Fibroblast of peridontal ligament (primary cell): ENCODE data around the gene EFNA5.
"Not testable (repeated sequence)": the region's sequence is repeated elsewhere in the genome, so short reads cannot be mapped to it uniquely, and the experiment has no call there.

Source experiments
- DNase-seq: peaks from one replicate; pipeline ENCODE4 v3.0.0-alpha.2; 2010; ENCODE audit errors: extremely low read depth

Gene EFNA5

DNA sequence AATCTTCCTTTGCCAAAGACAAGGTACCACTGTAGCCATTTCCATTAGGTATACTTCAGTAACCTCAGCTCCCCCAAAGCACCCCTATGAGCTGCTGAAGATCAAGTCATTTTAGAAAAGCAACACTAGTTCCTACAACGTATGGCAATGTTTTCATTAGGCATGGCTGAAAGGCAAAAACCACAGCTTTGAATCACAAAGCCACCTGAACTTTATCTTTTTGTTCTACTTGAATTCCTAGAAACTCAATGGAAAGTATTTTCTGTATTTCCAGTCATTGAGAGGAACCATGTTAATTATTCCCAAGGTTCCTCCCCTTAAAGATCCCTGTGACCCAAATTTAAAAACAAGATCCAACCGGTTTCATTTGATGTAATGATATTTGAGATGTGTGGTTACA, 152.1 kb downstream of the EFNA5 start:
- DNase-seq: no peak

DNA sequence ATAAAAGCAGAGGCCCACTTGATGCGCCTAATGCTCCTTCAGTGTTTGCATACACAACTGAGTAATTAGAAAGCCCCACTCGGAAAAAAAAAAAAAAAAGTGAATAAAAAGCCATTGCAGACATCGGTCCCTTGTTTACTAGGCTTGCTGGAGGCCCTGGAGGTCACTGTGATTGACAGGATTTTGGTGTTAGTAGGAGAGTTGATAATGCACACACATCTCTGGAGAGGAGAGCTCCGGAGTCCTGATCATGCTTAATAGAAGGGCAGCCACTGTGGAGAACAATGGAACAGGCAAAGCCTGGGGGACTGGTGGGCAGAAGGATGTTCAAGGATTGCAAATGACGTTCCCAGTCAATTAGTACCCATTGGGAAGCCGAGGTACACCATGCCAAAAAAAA, 152.5 kb downstream of the EFNA5 start:
- DNase-seq: no peak

DNA sequence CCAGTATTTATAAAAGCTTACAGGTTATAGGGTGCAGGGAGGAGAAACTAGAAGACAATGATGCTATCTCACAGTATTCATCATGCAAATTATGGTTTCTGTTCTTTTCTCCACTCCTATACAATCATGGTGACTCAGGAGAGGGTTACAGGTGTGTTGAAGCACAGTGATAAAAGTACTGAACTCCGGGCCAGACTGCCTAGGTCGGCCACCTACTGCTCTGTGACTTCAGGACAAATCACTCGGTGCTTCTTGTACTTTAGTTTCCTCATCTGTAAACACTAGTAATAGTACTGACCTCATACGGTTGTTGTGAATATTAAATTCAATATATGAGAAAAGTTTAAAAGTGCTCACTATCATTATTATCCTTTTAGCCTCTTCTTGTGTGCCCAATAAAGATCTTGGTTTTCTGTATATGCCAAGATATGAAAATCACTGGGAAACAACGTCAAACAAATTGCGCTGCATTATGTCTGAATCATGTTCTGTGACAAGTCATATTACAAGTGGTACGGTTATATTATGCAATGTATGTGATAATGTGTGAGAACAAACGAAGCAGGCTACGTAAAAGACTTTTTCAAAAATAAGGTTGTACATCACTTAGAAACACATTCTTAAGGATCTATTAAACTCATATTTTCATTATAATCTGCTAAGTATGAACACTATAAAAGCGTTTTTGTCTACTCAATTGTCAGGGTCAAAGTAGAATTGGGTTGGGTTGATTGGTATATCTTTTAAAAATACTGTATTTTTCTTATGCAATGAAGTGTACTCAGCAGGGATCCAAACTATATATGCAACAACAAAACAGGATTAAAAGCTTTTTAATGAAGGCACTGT, 153.3 kb downstream of the EFNA5 start:
- DNase-seq: no peak

DNA sequence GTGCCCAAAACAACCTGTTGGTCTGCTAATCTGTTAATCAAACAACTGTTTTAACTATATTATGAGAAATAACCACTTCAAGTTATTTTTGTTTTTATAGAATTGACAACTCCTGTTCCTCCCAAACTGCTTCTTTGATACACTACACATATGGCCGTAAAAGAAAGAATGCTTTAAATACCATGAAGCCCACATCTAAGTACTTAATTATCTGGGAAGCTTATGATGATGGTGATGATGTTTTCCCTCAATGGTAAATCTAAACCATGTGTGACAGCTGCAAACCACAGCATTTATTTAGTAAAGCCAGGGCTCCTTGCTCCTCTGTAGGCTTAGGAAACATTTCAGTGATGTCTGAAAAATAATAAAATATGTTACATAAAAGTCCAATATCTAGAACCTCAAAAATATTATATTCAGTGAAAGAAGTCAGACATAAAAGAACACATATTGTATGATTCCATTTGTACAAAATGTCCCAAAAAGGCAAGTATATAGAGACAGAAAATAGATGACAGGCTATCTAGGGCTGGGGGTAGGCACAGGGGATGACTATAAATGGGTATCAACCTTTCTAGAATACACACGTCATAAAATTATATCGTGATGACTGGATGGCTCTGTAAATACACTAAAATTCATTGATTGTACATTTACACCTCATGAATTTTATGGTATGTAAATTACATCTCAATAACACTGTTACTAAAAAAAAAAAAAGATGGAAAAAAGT, 154.1 kb downstream of the EFNA5 start:
- peak; percentile 91 for DNase-seq

DNA sequence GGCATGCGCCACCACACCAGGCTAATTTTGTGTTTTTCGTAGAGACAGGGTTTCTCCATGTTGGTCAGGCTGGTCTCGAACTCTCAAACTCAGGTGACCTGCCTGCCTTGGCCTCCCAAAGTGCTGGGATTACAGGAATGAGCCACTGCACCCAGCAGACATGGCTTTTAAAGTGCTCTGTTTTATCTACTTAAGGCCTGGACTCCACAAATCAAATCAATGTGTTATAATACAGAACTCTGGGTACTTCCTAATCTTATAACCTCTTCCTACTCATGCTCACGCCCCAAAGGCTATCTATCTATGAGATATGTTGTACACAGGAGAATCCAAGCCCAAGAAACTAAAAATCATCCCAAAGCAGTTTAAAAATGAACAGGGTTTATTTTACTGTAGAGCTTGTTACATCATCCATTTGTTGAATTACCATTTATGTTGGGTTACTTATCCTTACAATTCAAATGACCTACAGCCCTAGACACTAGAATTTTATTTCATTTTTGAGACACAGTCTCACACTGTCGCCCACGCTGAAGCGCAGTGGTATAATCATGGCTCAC, 155.1 kb downstream of the EFNA5 start:
- DNase-seq: no peak

DNA sequence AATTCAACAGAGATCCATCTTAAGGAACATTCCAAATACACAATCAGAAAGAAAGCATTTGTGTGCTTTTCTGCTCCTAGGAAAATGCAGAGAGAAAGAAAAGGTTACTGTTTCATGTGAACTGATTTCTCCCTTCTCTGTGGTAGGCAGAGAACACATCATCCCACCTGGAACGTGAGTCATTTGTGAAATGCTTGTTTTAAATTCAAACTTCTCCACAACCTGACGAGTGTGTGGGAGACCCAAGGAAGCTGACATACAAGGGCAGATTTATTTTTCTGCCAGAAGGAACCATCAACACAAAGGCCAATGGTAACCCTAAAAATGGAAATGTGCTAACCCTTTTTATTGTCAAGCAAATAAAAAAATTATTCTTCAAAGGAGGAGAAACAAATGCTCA, 156.4 kb downstream of the EFNA5 start:
- DNase-seq: no peak

DNA sequence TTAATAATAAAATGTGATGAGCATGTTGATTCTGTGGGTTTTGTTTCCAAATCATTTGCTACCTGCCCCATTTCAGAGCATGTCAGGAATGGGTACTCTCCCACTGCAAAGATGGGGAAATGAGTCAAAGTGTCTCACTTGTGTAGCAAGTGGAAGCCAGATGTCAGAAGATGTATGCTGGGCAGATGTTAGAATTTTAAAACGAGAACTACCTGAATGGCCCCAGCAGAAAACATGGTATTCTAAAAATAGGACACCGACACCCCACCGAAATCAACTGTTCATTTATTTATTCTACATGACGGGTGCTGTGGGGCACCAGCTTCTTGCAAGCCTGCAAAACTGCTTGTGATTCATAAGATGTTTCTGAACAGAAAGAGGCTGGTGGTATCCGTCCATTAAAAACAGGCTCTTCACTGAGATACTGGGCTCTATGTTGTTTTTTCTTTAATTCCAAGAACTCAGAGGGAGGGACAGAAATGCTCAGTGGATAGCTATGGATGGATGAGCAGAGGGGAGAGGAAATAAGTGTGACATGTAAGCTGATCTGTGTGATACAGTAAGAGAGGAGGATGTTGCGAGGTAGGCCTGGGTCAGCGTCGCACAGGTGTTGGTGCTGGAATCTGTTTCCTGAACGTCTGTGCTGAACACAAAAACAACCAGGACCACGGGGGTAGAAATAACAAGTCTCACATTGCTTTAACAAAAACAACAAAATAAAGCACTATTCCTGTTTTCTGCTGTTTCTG, 157.2 kb downstream of the EFNA5 start:
- no peak for DNase-seq

DNA sequence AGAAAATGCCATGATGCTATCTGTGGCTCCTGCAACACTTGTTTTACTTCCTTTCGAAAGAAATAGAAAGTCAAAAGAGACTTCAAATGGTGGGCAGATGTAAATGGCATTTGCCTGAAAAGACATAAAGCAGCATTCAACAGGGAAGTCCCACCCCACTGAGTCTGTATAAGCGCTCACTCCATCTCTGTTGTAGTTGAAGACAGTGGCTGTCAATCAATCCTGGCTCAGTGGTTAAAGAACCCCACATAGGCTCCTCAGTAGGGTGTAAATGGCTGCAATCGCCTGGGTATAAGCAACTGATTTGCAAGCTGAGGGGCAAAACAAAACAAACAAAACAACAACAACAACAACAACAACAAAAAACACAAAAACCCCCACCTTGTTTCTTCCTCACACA, 158.7 kb downstream of the EFNA5 start:
- no peak for DNase-seq

DNA sequence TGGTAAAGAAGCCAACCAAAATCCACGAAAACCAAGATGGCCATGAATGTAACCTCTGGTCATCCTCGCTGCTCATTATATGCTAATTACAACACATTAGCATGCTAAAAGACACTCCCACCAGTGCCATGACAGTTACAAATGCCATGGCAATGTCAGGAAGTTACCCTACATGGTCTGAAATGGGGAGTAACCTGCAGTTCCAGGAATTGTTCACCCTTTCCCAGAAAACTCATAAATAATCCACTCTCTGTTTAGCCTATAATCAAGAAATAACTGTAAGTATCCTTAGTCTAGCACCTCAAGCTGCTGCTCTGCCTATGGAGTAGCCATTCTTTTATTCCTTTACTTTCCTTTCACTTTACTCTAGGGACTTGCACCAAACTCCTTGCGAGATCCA, 160.6 kb downstream of the EFNA5 start:
- no peak for DNase-seq

DNA sequence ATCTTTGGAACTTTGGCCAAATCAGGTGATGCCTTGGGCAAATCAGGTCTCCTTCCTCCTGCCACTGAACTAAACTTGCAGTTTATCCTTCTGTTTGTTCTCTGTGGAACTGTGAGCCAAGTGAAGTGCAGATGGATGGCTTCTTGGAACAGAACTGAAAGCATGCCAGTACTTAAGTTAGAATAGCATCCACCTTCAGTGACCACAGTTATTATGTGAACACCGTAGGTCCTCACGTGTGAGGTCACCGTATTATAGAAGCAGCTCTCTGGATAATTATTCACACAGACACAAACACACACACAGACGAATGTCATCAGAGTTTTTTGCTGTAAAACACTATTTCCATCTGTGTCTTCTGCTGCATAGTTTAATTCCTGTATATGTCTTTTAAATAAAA, 162.6 kb downstream of the EFNA5 start:
- no peak for DNase-seq

DNA sequence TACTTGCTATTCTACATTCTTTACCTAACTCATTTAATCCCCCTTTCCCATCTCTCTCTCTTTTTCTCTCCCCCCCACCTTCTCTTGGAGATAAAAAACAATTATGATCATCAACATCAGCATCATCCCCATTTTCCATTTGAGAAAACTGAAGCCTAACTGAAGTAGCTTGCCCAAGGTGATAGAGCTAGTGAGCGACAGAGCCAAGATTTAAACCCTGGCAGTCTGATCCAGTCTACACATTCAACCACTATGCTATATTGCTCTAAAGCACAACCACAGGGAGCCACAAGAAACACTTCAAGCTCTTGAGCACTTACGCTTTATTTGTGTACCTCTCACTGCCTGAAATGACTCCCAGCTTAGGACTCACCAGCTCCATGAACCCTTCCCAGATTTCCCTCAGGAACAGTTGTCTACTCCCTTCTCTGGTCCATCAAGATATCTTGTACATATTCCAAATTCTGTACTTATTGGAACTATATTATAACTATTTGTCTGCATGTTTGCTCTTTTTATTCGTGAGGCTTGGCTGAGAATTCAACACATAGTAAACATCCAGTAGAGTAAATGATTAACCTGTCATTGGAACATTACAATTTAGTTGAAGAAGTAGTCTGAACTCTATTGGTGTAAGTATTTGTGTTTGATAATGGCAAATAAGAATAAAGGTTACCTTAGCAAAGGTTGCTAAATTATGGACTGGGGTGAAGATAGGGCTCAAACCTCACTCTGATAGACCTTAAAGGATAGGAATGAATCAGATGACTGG, 164.8 kb downstream of the EFNA5 start:
- no peak for DNase-seq

DNA sequence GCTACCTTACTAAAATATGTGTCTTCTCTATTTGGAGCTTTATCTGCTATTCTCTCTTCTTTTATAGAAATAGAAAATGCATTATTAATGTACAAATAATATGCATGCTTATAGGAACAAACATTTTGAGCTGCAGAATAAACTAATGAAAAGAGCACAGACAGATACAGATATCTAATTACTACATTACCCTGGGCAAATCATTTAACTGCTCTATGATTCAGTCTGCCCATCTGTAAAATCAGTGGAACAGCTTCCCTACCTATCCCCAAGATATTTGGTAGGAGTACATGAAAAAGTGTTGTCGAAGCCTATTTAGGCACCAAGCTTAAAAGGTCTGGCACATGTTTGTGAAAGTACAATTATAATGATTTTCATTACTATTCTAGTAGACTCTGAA, 166.3 kb downstream of the EFNA5 start:
- DNase-seq: no peak

DNA sequence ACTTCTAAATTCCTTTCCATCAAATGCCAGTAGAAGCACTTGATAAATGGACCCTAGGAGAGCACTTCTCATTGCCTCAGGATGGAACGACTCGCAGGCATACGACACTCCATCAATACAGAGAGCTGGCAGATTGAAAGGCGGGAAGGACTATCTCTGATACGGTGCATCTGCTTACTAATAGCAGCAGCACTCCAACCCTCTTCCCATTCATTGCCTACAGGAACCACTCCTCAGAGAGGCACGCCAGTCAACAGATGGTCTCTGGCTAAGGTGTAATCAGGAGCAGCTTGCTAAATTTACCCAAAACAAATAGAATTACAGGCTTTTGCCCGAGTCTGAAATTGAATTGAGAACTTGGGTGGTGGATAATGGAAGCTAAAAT, 168.1 kb downstream of the EFNA5 start:
- no peak for DNase-seq

DNA sequence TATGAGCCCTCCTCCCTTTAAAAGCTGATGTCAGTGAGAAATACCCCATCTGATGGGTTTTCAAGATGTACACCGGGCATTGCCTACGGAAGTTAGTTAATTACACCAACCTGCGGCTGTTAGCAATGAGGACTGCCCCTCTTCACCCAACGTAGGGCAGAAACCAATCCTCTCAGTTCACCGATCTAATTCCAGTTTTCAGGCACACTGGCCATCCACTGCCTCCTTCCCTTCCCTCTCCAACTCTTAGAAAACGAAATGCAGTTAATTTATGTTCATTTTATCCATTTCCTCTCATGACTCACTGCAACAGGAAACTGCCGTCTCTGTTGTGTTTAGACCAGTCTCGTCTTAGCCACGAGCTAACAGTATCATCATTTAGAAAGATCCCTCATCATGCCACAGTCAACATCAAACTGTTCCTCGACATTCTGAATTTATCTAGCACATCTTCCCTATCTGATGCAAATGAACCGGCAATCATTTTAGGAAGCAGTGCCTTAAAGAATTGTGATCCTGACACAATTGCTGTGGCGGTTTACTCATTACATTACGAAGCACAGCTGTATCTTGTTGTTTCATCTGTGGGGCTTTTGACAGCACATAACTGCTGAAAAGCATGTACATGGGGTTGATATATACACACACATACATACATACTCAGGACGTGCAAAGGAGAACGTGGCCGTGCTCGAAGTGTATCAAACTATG, 168.6 kb downstream of the EFNA5 start:
- DNase-seq: no peak

DNA sequence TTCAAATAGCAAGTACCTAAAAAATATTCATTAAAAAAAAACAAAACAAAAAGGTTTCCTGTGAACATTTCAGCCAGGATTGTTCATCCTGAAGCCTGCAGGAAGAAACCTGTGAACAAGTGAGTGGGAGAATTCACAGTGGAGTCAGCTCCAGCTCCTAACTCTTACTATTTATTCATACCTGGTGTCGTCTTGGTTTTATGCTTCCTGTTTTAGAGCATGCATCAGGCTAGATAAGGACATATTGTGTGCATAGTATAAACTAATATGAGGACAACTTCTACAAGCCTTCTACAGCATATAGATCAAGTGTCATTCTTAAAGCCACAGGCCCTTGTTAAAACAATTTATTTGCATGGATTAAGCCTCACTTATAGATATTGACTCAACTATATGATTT, 169.9 kb downstream of the EFNA5 start:
- DNase-seq: no peak

DNA sequence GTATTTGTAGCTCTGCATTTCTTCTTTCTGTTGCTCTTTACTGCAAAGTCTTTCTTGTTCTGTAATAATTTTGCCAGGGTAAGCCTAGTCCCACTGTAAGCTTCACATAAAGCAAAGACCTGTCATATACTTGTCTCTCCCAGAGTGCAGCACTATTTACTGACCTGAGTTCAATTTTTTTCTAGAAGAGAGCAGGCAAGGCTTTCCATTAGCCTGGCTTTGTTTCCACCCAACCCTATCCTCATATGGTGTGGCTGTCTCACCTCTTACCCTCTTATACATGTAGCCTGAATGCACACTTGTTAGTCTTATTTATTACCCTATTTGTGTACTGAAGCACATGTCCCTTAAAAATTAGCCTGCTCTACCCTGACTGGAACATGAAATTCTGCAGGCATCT, 170.4 kb downstream of the EFNA5 start:
- no peak for DNase-seq

DNA sequence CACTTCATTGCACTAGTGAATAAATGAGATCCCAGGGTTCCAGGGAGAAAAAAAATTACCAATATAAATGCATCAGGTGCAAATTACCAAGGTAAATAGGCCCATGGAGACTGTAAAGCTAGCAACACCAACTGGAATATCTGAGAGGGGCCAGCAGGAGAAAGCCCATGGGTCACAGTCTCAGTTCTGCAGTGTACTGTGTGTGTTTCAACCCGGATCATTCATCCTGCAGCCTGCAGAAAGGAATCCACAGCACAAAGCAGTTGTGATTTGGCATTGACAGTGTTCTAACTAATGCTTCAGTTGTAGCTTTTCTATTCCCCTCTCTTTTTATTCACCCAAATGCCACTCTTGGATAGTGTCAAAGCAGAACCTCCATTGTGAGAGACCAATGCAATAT, 171.0 kb downstream of the EFNA5 start:
- DNase-seq: no peak

DNA sequence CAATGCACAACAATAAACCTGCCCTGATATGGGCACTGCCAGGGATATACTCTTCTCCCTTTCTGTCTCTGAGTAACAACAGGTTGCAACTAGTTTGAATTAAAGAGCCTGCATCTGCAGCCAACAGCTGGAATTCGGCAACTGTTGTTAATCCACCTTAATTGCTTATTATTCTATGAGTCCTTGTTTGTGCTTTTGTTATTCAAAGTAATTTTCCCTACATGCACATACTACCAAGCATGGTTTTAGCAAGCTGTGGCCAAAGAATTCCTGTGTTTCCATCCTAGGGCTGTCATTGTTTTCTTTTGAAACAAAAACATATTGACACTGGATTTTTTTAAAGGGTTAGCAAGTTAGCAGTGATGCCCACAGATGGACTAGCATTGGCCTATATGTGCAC, 171.5 kb downstream of the EFNA5 start:
- no peak for DNase-seq

DNA sequence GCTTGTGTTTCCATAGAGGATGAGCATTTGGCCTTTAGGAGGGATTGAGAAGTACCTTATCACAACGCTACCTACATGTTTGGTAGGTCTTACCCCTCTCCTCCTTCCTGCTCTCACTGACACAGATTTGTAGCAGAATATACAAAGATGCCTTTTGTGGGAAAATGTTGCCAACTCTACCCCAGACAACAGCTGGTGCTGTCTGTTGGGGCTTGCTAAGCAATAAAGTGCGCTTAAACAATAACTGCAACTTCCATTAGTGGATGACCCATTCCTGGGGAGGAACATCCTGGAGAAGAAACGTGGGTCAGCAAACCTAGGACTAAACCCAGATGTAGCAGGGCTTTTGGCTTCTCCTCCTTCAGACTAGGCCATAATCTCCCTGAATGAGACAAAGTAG, 174.3 kb downstream of the EFNA5 start:
- DNase-seq: no peak

DNA sequence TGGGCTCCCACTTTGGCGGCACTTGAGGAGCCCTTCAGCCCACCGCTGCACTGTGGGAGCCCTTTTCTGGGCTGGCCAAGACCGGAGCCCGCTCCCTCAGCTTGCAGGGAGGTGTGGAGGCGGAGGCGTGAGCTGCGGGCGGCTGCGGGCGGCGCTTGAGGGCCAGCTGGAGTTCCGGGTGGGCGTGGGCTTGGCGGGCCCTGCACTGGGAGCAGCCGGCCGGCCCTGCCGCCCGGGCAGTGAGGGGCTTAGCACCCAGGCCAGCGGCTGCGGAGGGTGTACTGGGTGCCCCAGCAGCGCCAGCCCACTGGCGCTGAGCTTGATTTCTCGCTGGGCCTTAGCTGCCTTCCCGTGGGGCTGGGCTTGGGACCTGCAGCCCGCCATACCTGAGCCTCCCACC, 176.6 kb downstream of the EFNA5 start:
- not testable (repeated sequence) for DNase-seq

DNA sequence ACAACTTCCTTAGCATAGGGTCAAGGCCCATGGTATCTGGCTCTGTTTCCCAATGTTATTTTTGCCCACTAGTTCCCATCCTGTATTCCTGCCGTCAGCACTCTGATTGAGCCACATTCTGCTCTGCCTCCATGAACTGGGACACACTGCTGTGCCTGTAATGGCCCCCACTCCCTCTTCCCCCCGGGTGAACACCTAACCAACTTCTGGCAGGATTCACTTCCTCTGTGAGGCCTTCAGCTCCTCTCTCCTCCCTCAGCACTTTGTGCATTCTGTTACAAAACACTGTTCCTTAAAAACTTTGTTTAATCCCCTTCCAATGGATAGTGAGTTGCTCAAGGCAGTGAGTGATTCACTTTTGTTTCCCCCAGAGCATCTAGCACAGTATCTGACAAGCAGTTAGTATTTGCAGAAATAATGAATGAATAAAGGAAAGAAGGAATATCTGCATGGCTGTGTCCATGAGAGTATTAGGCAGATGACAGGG, 183.6 kb downstream of the EFNA5 start:
- peak; percentile 65 for DNase-seq
